GM04504 (cell line): Measurements from ENCODE around the gene XPR1.

Experiments
- DNase-seq: peaks from one replicate; pipeline ENCODE4 v3.0.0-alpha.2; 2012; ENCODE audit warnings: low read depth

XPR1 gene

GRCh38 chr1:180892272-180892671, 260.4 kb downstream of the XPR1 start:
- no peak for DNase-seq

- DNase-seq = no peak
These were observed 260.9 kb downstream of the XPR1 start for GRCh38 chr1:180892675-180893074.

- no peak for DNase-seq
These were observed 261.8 kb downstream of the XPR1 start for GRCh38 chr1:180893614-180894013.

GRCh38 chr1:180896161-180896560, 264.3 kb downstream of the XPR1 start:
- DNase-seq = no peak

DNA sequence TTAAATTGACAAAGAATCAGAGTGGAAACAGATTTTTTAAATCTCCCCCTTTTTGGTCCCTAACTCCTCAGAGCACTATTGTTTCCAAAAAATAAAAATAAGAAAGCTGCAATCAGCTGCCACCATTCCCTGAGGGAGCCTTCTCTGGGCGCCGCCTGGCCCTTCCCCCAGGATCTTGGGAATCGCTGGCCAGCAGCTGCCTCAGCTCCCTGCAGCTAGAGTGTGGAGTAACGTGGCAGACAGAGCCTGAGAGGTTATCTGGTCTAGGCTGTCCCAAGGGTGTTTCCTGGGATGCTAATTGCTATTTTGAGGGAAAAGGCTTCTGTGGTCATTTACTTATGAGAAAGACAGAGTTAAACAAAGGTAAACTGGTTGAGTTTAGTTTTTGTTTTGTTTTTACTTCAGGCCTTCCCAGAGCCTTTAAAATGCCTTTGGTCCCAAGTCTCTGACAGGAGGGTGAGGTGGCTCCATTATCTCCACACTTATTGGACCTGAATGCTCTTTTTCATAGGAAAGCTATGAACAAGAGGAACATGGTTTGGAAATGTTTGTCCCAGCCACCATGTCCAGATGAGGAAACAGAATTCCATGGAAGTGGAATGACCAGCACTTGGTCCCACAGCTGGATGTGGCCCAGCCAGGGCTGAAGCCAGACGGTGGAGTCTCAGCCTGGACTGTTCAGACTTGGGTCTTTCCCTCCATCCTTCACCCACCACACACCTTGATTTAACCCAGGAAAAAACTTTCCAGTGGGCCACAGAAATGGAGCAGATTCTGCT, 266.8 kb downstream of the XPR1 start:
- DNase-seq = no peak

DNA sequence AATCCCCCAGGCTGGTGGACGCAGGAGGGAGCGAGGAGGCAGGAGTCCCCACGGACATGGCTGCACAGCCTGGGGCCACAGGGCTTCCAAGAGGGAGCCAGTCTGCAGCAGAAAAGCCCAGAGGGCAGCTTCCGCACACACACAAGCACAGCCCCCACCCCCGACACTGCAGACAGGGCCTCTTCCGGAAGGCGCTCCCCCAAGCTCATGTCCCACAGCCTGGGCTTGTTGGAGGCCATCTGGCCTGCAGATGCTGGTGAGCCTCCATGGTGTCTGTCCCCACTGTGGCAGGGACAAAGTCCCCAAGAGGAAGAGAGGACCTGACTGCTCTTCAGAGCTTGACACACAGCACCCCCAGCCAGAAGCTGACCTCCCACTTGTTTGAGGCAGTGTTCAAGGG, 267.4 kb downstream of the XPR1 start:
- DNase-seq = no peak

- no peak for DNase-seq
These were observed 269.5 kb downstream of the XPR1 start for GRCh38 chr1:180901076-180901990.

- DNase-seq = no peak
These were observed 270.7 kb downstream of the XPR1 start for GRCh38 chr1:180902541-180902940.

DNA sequence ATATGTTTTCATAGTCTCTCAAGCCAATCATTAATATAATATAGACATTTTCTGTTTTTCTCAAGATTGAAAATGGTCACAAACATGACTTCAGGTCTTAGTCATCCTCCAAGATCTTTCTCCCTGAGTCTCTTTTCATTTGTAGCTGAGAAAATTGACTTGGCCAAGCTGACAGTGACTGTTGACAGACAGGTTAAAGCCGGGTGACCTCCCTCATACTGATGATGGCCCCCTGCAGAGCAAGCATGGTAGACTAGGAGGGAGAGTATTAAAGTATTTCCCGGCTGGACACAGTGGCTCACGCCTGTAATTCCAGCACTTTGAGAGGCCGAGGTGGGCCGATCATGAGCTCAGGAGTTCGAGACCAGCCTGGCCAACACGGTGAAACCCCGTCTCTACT, 274.1 kb downstream of the XPR1 start:
- no peak for DNase-seq

DNA sequence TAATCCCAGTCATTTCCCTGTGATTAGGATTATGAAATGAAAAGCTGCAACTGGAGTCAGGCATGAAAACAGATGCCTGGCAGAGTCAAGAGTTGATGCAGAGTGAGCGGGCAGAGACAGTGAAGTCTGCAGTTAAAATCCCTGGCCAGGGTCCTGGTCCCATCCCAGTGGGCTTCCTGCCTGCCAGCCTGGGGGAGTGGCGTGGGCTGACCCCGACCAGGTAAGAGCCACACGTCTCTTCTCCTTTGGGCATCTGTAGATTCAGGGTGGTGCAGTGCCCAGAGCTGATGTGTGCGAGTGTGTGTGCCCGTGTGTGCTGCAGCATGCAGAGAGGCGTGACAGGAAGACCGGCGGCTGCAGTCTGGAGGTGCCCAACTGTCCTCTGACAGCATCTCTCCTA, 274.7 kb downstream of the XPR1 start:
- DNase-seq = no peak

- DNase-seq = no peak
These were observed 275.7 kb downstream of the XPR1 start for GRCh38 chr1:180907313-180908055.

- no peak for DNase-seq
These were observed 276.4 kb downstream of the XPR1 start for GRCh38 chr1:180908074-180908765.

DNA sequence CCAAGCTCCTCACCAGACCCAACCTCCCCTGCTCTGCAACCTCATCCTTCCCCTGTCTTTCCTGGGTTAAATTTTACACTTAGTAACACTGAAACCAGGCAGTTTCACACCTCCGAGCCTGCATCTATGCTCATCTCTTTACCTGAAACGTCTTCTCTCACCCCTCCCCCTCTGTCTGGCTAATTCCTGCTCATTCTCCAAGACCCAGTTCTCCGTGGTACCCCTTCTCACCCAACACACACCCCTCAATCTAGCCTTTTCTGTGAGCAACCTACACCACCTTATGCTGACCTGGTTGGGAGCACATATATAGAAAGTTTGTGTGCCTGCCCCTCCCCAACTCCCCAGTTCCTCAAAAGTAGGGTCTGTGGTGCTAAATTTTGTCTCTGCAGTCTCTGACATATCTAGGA, 277.2 kb downstream of the XPR1 start:
- DNase-seq = no peak

- DNase-seq = no peak
These were observed 277.7 kb downstream of the XPR1 start for GRCh38 chr1:180909462-180909976.

- DNase-seq = peak; percentile 13
These were observed 279.9 kb downstream of the XPR1 start for GRCh38 chr1:180911640-180912191.

- peak; percentile 17 for DNase-seq
These were observed 280.5 kb downstream of the XPR1 start for GRCh38 chr1:180912211-180912800.

DNA sequence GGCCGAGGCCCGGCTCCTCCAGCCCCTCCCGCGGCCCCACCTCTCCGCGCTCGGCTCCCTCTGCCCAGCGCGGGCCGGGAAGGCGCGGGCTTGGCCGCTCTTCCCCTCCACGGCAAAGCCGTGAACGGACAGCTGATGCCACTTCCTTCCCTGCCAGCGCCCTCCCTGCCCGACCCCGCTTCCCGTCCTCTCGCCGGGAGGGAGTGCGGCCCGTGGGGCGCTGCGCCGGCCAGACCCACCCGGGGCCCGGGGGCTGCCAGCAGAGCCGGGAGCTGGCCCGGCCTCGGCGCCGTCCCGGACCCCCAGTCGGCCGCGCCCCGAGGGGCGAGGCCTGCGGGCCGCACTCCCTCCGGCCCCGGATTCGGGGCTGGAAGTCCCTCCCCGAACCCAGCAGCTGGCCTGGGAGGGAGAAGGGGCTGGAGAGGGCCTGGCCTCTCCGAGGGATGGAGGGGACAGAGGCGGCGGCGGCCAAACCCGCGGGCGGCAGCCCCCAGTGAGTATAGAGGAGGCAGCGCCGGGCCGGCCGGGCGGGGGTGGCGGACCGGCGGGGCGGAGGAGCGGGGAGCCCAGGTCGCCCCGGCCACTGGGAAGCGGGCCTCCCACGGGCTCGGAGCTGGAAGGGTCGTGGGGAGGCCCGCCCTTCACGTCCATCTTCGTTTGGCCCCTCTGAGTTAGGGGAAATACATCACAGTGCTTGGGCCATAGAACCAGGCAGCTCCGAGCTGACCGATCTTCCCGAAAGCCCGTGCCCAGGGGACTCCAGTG, 281.2 kb downstream of the XPR1 start, which contains the start of gene KIAA1614:
Gene KIAA1614 (plus strand): TSS at position 97 of the 765 bp plus-strand sequence. CDS start 347 bp downstream, at position 444.
- peak; percentile 47 for DNase-seq

- no peak for DNase-seq
These were observed 283.7 kb downstream of the XPR1 start for GRCh38 chr1:180915426-180915965.

- DNase-seq = no peak
These were observed 284.4 kb downstream of the XPR1 start for GRCh38 chr1:180916012-180916770.
